H54 (cell line): ENCODE measurements around the gene CREB3L2.

Source experiments
- DNase-seq: peaks from one replicate; pipeline ENCODE4 v3.0.0; 2011; ENCODE audit warnings: low spot score, mixed read lengths; ENCODE audit not compliant: insufficient read length
- FAIRE-seq: peaks from 3 replicates; lab custom pipeline; 2011; peaks lifted over from hg19 to GRCh38; lab: Jason Lieb, UNC
- POLR2A ChIP-seq: IDR thresholded peaks from 2 replicates; pipeline ENCODE4 v1.6.1; 2011; ENCODE audit warnings: low read depth, mild to moderate bottlenecking, low read length

The CREB3L2 gene

GRCh38 chr7:137964824-137965545, 36.9 kb downstream of the CREB3L2 start:
- no peak for TF ChIP-seq POLR2A
- DNase-seq (no peak), FAIRE-seq (no peak)

- no peak for TF ChIP-seq POLR2A
- DNase-seq (no peak), FAIRE-seq (no peak)
Measured at GRCh38 chr7:137962875-137963507, 38.9 kb downstream of the CREB3L2 start.

- FAIRE-seq (no peak), DNase-seq (no peak)
- no peak for TF ChIP-seq POLR2A
Measured at GRCh38 chr7:137962491-137962874, 39.4 kb downstream of the CREB3L2 start.

GRCh38 chr7:137961200-137962177, 40.4 kb downstream of the CREB3L2 start:
- no peak for TF ChIP-seq POLR2A
- peak; percentile 45 for DNase-seq
- FAIRE-seq, result no peak

GRCh38 chr7:137960020-137960419, 41.9 kb downstream of the CREB3L2 start:
- FAIRE-seq (no peak), DNase-seq (no peak)
- no peak for TF ChIP-seq POLR2A

- TF ChIP-seq POLR2A, result no peak
- FAIRE-seq (no peak), DNase-seq (no peak)
Measured at GRCh38 chr7:137958470-137959431, 43.1 kb downstream of the CREB3L2 start.

- no peak for TF ChIP-seq POLR2A
- DNase-seq, result no peak
- FAIRE-seq, result no peak
Measured at GRCh38 chr7:137957887-137958286, 44.0 kb downstream of the CREB3L2 start.

GRCh38 chr7:137956591-137956990, 45.3 kb downstream of the CREB3L2 start:
- no peak for DNase-seq
- TF ChIP-seq POLR2A, result no peak
- FAIRE-seq, result no peak

- TF ChIP-seq POLR2A, result no peak
- DNase-seq (no peak), FAIRE-seq (no peak)
Measured at GRCh38 chr7:137956183-137956582, 45.7 kb downstream of the CREB3L2 start.

GRCh38 chr7:137954614-137955013, 47.3 kb downstream of the CREB3L2 start:
- FAIRE-seq, result no peak
- TF ChIP-seq POLR2A, result no peak
- DNase-seq, result no peak

GRCh38 chr7:137953665-137954470, 48.0 kb downstream of the CREB3L2 start:
- TF ChIP-seq POLR2A, result no peak
- FAIRE-seq, result peak; percentile 69
- peak; percentile 60 for DNase-seq

- DNase-seq (peak; percentile 38), FAIRE-seq (peak; percentile 11)
- TF ChIP-seq POLR2A, result no peak
Measured at GRCh38 chr7:137953043-137953664, 48.7 kb downstream of the CREB3L2 start.
